Measurements from ENCODE around the gene ZHX3. TPM values are rescaled to one million over a fixed set of nuclear protein-coding genes. Genes with fewer than 3 reads are reported as not detected.

ZHX3 gene
- total and polyA plus RNA-seq, 7 experiments from 2014 or later: 6.6 to 12.8 (median 8.1) TPM

- DNase-seq (no peak), ATAC-seq (no peak)
- Mint-ChIP-seq H3K4me1 (peaks cover 25 to 52% (median 45%) of the 10 kb centered on the region in 7 donors), H3K36me3 (peaks cover 27 to 75% (median 38%) of the 10 kb centered on the region in 5 donors), H3K27ac (peak overlapping the region; percentile 46 to 95 (median 89)), H3K27me3 (no peaks in the 10 kb centered on the region), H3K9me3 (peaks cover 0 to under 1% (median 0%) of the 10 kb centered on the region in 11 donors), H3K4me3 (no peak overlapping the region)
- intact Hi-C loops (cut with micrococcal nuclease): no loop called here
- ChIA-PET CTCF (interaction anchor here (2.7 kb wide), 1 partner anchor 32 kb away, joined by 11 read pairs; no protein-coding TSS in a partner anchor), POLR2A (interaction anchor here (3.3 to 30.3 kb wide), 2 partner anchors 11 to 28 kb away, joined by 19 to 604 read pairs; partner anchors contain the start of gene PLCG1)
- Histone ChIP-seq H3K27me3 (ENCODE audit: control insufficient read depth in 2 of 2, insufficient read depth in 2 of 2, low read length in 2 of 2) (no peaks in the 10 kb centered on the region), H3K4me3 (ENCODE audit: low read length) (no peak overlapping the region), H3K27ac (ENCODE audit: low read depth, low read length) (peak overlapping the region; percentile 57), H3K36me3 (ENCODE audit: control insufficient read depth in 2 of 3, insufficient read depth in 3 of 3, low read length in 3 of 3) (peaks cover 76 to 98% (median 78%) of the 10 kb centered on the region in 3 experiments), H3K4me1 (ENCODE audit: control insufficient read depth in 2 of 2, insufficient read depth in 2 of 2, low read length in 2 of 2) (peaks cover 5 to 14% of the 10 kb centered on the region in 2 donors), H3K9me3 (ENCODE audit: control insufficient read depth in 2 of 3, low read length in 3 of 3) (no peaks in the 10 kb centered on the region)
These were observed 149.9 kb downstream of the ZHX3 start for GRCh38 chr20:41167481-41168253.

GRCh38 chr20:41167118-41167470 is 150.4 kb downstream of the ZHX3 start:
- H3K27me3 ChIP-seq (ENCODE audit: control insufficient read depth in 2 of 2, insufficient read depth in 2 of 2, low read length in 2 of 2): no peaks in the 10 kb centered on the region
- peak overlapping the region; percentile 24 to 95 (median 89) for H3K27ac Mint-ChIP-seq
- no peaks in the 10 kb centered on the region for H3K9me3 ChIP-seq (ENCODE audit: control insufficient read depth in 2 of 3, low read length in 3 of 3)
- no peaks in the 10 kb centered on the region for H3K27me3 Mint-ChIP-seq
- H3K4me1 Mint-ChIP-seq: peaks cover 26 to 53% (median 47%) of the 10 kb centered on the region in 7 donors
- CTCF ChIA-PET: interaction anchor here (2.7 kb wide), 1 partner anchor 31 kb away, joined by 11 read pairs; no protein-coding TSS in a partner anchor
- H3K4me3 ChIP-seq (ENCODE audit: low read length): no peak overlapping the region
- peaks cover 71 to 98% (median 80%) of the 10 kb centered on the region in 3 experiments for H3K36me3 ChIP-seq (ENCODE audit: control insufficient read depth in 2 of 3, insufficient read depth in 3 of 3, low read length in 3 of 3)
- no peak overlapping the region for H3K4me3 Mint-ChIP-seq
- peaks cover 0 to 1% (median 0%) of the 10 kb centered on the region in 11 donors for H3K9me3 Mint-ChIP-seq
- H3K4me1 ChIP-seq (ENCODE audit: control insufficient read depth in 2 of 2, insufficient read depth in 2 of 2, low read length in 2 of 2): peaks cover 11 to 20% of the 10 kb centered on the region in 2 donors
- peaks cover 27 to 76% (median 38%) of the 10 kb centered on the region in 5 donors for H3K36me3 Mint-ChIP-seq
- H3K27ac ChIP-seq (ENCODE audit: low read depth, low read length): peak overlapping the region; percentile 57
- ATAC-seq (no peak), DNase-seq (no peak)
- POLR2A ChIA-PET: interaction anchor here (3.3 to 30.3 kb wide), 2 partner anchors 10 to 27 kb away, joined by 19 to 604 read pairs; partner anchors contain the start of gene PLCG1
- intact Hi-C loops (cut with micrococcal nuclease): no loop called here

- Mint-ChIP-seq H3K36me3 (peaks cover 27 to 74% (median 33%) of the 10 kb centered on the region in 5 donors), H3K4me3 (no peak overlapping the region)
- no peak for ATAC-seq
These were observed 151.1 kb downstream of the ZHX3 start for GRCh38 chr20:41166201-41167117.

GRCh38 chr20:41165001-41165882 is 152.3 kb downstream of the ZHX3 start:
- Mint-ChIP-seq H3K36me3 (peaks cover 31 to 73% (median 36%) of the 10 kb centered on the region in 5 donors), H3K4me1 (peaks cover 35 to 55% (median 52%) of the 10 kb centered on the region in 7 donors), H3K27ac (peak overlapping the region in 8 of 9 donors; percentile 42 to 94 (median 74)), H3K27me3 (no peaks in the 10 kb centered on the region), H3K4me3 (peak overlapping the region in 1 of 10 donors; percentile 20), H3K9me3 (peaks cover 0 to 1% (median 0%) of the 10 kb centered on the region in 11 donors)
- H3K36me3 ChIP-seq (ENCODE audit: control insufficient read depth in 2 of 3, insufficient read depth in 3 of 3, low read length in 3 of 3): peaks cover 68 to 97% (median 76%) of the 10 kb centered on the region in 3 experiments
- H3K27me3 ChIP-seq (ENCODE audit: control insufficient read depth in 2 of 2, insufficient read depth in 2 of 2, low read length in 2 of 2): no peaks in the 10 kb centered on the region
- no peak overlapping the region for H3K4me3 ChIP-seq (ENCODE audit: low read length)
- ChIA-PET POLR2A (interaction anchor here (0.6 to 30.3 kb wide), 3 partner anchors 8 to 104 kb away, joined by 3 to 604 read pairs (median 19); partner anchors contain the start of gene PLCG1), CTCF (interaction anchor here (2.7 kb wide), 1 partner anchor 30 kb away, joined by 11 read pairs; no protein-coding TSS in a partner anchor)
- no peaks in the 10 kb centered on the region for H3K9me3 ChIP-seq (ENCODE audit: control insufficient read depth in 2 of 3, low read length in 3 of 3)
- DNase-seq (no peak), ATAC-seq (no peak)
- H3K27ac ChIP-seq (ENCODE audit: low read depth, low read length): peak overlapping the region; percentile 43
- peaks cover 28 to 37% of the 10 kb centered on the region in 2 donors for H3K4me1 ChIP-seq (ENCODE audit: control insufficient read depth in 2 of 2, insufficient read depth in 2 of 2, low read length in 2 of 2)
- intact Hi-C loops (cut with micrococcal nuclease): no loop called here

More at GRCh38 chr20:41166201-41167117, 151.1 kb downstream of the ZHX3 start:
- ChIA-PET CTCF (interaction anchor here (0.7 to 2.7 kb wide), 2 partner anchors 15 to 31 kb away, joined by 4 to 11 read pairs; no protein-coding TSS in a partner anchor), POLR2A (interaction anchor here (3.3 to 30.3 kb wide), 2 partner anchors 10 to 26 kb away, joined by 19 to 604 read pairs; partner anchors contain the start of gene PLCG1)
- Histone ChIP-seq H3K27ac (ENCODE audit: low read depth, low read length) (peak overlapping the region; percentile 57), H3K36me3 (ENCODE audit: control insufficient read depth in 2 of 3, insufficient read depth in 3 of 3, low read length in 3 of 3) (peaks cover 71 to 97% (median 80%) of the 10 kb centered on the region in 3 experiments), H3K4me1 (ENCODE audit: control insufficient read depth in 2 of 2, insufficient read depth in 2 of 2, low read length in 2 of 2) (peaks cover 17 to 26% of the 10 kb centered on the region in 2 donors), H3K4me3 (ENCODE audit: low read length) (no peak overlapping the region), H3K27me3 (ENCODE audit: control insufficient read depth in 2 of 2, insufficient read depth in 2 of 2, low read length in 2 of 2) (no peaks in the 10 kb centered on the region), H3K9me3 (ENCODE audit: control insufficient read depth in 2 of 3, low read length in 3 of 3) (no peaks in the 10 kb centered on the region)
- intact Hi-C loops (cut with micrococcal nuclease): no loop called here
- Mint-ChIP-seq H3K27me3 (no peaks in the 10 kb centered on the region), H3K9me3 (peaks cover 0 to 1% (median 0%) of the 10 kb centered on the region in 11 donors), H3K27ac (peak overlapping the region; percentile 62 to 95 (median 77)), H3K4me1 (peaks cover 26 to 53% (median 47%) of the 10 kb centered on the region in 7 donors)
- DNase-seq: no peak

- H3K27me3 ChIP-seq (ENCODE audit: control insufficient read depth in 2 of 2, insufficient read depth in 2 of 2, low read length in 2 of 2): no peaks in the 10 kb centered on the region
- H3K9me3 ChIP-seq (ENCODE audit: control insufficient read depth in 2 of 3, low read length in 3 of 3): no peaks in the 10 kb centered on the region
- ChIA-PET POLR2A (interaction anchor here (30.3 kb wide), 1 partner anchor 24 kb away, joined by 604 read pairs; the partner anchor contains the start of gene PLCG1), CTCF (interaction anchor here (0.8 to 1.4 kb wide), 3 partner anchors 9 to 26 kb away, joined by 3 to 6 read pairs (median 3); no protein-coding TSS in a partner anchor)
- H3K4me1 ChIP-seq (ENCODE audit: control insufficient read depth in 2 of 2, insufficient read depth in 2 of 2, low read length in 2 of 2): peaks cover 42 to 52% of the 10 kb centered on the region in 2 donors
- Mint-ChIP-seq H3K27ac (peak overlapping the region; percentile 51 to 97 (median 90)), H3K9me3 (peaks cover 0 to 1% (median 0%) of the 10 kb centered on the region in 11 donors), H3K4me1 (peaks cover 47 to 68% (median 64%) of the 10 kb centered on the region in 7 donors), H3K4me3 (peak overlapping the region in 2 of 10 donors; percentile 16 to 19), H3K36me3 (peaks cover 29 to 69% (median 42%) of the 10 kb centered on the region in 5 donors), H3K27me3 (no peaks in the 10 kb centered on the region)
- DNase-seq: no peak
- intact Hi-C loops (cut with micrococcal nuclease): no loop called here
- peaks cover 55 to 89% (median 61%) of the 10 kb centered on the region in 3 experiments for H3K36me3 ChIP-seq (ENCODE audit: control insufficient read depth in 2 of 3, insufficient read depth in 3 of 3, low read length in 3 of 3)
- peak overlapping the region; percentile 36 for H3K27ac ChIP-seq (ENCODE audit: low read depth, low read length)
- no peak for ATAC-seq
- no peak overlapping the region for H3K4me3 ChIP-seq (ENCODE audit: low read length)
These were observed 153.7 kb downstream of the ZHX3 start for GRCh38 chr20:41163821-41164220.
